GM18907 (cell line): ENCODE measurements around the gene GTF3C1.
"Not testable (repeated sequence)": the region's sequence is repeated elsewhere in the genome, so short reads cannot be mapped to it uniquely, and the experiment has no call there.

ENCODE experiments used
- ATAC-seq: cut with Tn5 transposase; IDR thresholded peaks from one replicate; pipeline ENCODE4 v1.9.1; 2021; ENCODE audit warnings: mild to moderate bottlenecking, moderate library complexity; ENCODE audit not compliant: unreplicated experiment

Gene GTF3C1

GRCh38 chr16:27448532-27449433 is 100.9 kb downstream of the GTF3C1 start:
- no peak for ATAC-seq

GRCh38 chr16:27447301-27447700 is 102.4 kb downstream of the GTF3C1 start:
- ATAC-seq = no peak

GRCh38 chr16:27446721-27447120 is 103.0 kb downstream of the GTF3C1 start:
- ATAC-seq = no peak

- ATAC-seq = no peak
Observed at GRCh38 chr16:27445502-27446175, 104.1 kb downstream of the GTF3C1 start.

GRCh38 chr16:27444470-27444869 is 105.2 kb downstream of the GTF3C1 start:
- no peak for ATAC-seq

- ATAC-seq = no peak
Observed at GRCh38 chr16:27444015-27444414, 105.7 kb downstream of the GTF3C1 start.

- no peak for ATAC-seq
Observed at GRCh38 chr16:27441998-27442397, 107.7 kb downstream of the GTF3C1 start.

- no peak for ATAC-seq
Observed at GRCh38 chr16:27441276-27441675, 108.4 kb downstream of the GTF3C1 start.

- ATAC-seq = no peak
Observed at GRCh38 chr16:27439271-27440018, 110.3 kb downstream of the GTF3C1 start.

- ATAC-seq = no peak
Observed at GRCh38 chr16:27437946-27438345, 111.8 kb downstream of the GTF3C1 start.

GRCh38 chr16:27436921-27437650 is 112.6 kb downstream of the GTF3C1 start:
- no peak for ATAC-seq

GRCh38 chr16:27436065-27436464 is 113.6 kb downstream of the GTF3C1 start:
- no peak for ATAC-seq

- not testable (repeated sequence) for ATAC-seq
Observed at GRCh38 chr16:27435146-27435545, 114.6 kb downstream of the GTF3C1 start.

GRCh38 chr16:27434141-27435051 is 115.3 kb downstream of the GTF3C1 start:
- no peak for ATAC-seq

GRCh38 chr16:27433636-27434035 is 116.1 kb downstream of the GTF3C1 start:
- ATAC-seq = no peak

GRCh38 chr16:27433191-27433590 is 116.5 kb downstream of the GTF3C1 start:
- ATAC-seq = not testable (repeated sequence)

- no peak for ATAC-seq
Observed at GRCh38 chr16:27432558-27432957, 117.2 kb downstream of the GTF3C1 start.

GRCh38 chr16:27431773-27432532 is 117.8 kb downstream of the GTF3C1 start:
- no peak for ATAC-seq

GRCh38 chr16:27430923-27431484 is 118.7 kb downstream of the GTF3C1 start:
- no peak for ATAC-seq
